Muscle layer of duodenum (tissue), 2 donors: ENCODE data around the gene HAND2.

Experiments
- H3K27ac ChIP-seq: one replicate; pipeline ENCODE4 v1.7.0; 2013; ENCODE audit warnings: mild to moderate bottlenecking, low read length
- H3K27me3 ChIP-seq: one replicate; pipeline ENCODE4 v1.7.0; 2013; ENCODE audit warnings: low read depth, mild to moderate bottlenecking, control low read depth, low read length
- H3K36me3 ChIP-seq, 2 donors: one replicate each; pipeline ENCODE4 v1.7.0; 2013; ENCODE audit warnings: low read length in 2 of 2, control low read depth in 1 of 2, mild to moderate bottlenecking in 1 of 2; ENCODE audit not compliant: insufficient read depth in 2 of 2, control insufficient read depth in 1 of 2
- H3K4me1 ChIP-seq, 2 donors: one replicate each; pipeline ENCODE4 v1.7.0; 2013; ENCODE audit warnings: low read length in 2 of 2, mild to moderate bottlenecking in 2 of 2, control low read depth in 1 of 2, moderate library complexity in 1 of 2; ENCODE audit not compliant: insufficient read depth in 2 of 2, control insufficient read depth in 1 of 2
- H3K4me3 ChIP-seq, 2 donors: one replicate each; pipeline ENCODE4 v1.7.0; 2013; ENCODE audit warnings: low read length in 2 of 2, low read depth in 1 of 2, mild to moderate bottlenecking in 1 of 2
- H3K9me3 ChIP-seq, 2 donors: one replicate each; pipeline ENCODE4 v1.7.0; 2013; ENCODE audit warnings: low read length in 2 of 2, control low read depth in 1 of 2, mild to moderate bottlenecking in 1 of 2; ENCODE audit not compliant: control insufficient read depth in 1 of 2
- donor health status: healthy.

The HAND2 gene

DNA sequence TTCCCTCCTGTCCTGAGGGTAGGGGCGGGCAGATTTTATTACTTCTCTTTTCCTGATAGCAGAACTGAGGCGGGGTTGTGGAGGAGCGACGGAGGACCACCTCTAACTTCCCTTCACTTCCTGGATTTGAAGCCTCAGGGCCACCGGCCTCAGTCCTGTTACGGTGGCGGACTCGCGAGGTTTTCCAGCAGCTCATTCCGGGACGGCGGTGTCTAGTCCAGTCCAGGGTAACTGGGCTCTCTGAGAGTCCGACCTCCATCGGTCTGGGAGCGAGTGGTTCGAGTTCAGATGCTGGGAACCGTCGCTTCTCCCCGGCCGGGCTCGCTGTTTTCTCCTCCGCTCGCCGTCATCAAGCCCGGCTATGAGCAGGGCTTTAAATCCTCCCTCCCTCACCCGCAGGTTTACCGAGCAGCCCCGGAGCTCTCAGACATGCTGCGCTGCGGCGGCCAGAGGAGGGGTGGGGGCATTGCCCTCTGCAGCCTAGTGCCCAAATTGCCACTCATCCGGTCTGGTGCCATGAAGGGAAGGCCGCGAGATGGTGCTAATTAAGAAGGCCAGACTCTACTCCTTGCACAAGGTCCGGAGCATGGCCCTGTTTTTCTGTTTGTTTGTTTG is 23.3 kb downstream of the HAND2 start:
- Histone ChIP-seq H3K36me3 (no peaks in the 10 kb centered on the region), H3K9me3 (no peaks in the 10 kb centered on the region), H3K4me3 (peak overlapping the region in 1 of 2 donors; percentile 20), H3K27me3 (peaks cover 45% of the 10 kb centered on the region), H3K27ac (no peak overlapping the region), H3K4me1 (peaks cover 0 to 21% of the 10 kb centered on the region in 2 donors)

DNA sequence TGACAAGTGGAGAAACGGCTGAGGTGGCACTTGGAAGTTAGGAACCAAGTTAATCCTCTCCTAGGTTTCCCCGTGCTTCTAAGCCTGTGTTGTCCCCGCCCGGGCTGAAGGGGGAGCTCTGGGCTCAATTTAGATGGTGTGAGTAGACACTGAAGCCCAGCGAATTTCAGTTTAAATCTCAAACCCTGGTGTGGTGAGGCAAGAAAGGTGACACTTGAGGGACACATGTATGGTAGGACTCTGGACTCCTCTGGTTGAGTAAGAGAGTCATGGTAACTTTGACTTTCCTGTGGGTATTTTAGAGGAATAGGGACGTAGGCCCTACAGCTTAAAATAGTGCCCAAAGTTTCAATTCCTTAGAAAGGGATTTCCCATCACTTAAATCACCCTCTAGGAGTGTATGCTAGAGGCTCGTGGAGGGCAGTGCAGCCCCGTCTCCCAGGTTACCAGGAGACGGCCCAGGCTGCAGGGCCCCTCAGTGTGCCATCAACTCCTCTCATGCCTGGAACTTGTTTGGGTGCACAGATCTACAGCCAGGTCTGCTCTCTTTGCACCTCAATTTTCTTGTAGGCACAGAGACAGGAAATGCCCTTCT is 24.0 kb downstream of the HAND2 start:
- peaks cover 0 to 26% of the 10 kb centered on the region in 2 donors for H3K4me1 ChIP-seq
- no peaks in the 10 kb centered on the region for H3K36me3 ChIP-seq
- H3K9me3 ChIP-seq: no peaks in the 10 kb centered on the region
- peak overlapping the region in 1 of 2 donors; percentile 20 for H3K4me3 ChIP-seq
- peaks cover 51% of the 10 kb centered on the region for H3K27me3 ChIP-seq
- H3K27ac ChIP-seq: no peak overlapping the region

DNA sequence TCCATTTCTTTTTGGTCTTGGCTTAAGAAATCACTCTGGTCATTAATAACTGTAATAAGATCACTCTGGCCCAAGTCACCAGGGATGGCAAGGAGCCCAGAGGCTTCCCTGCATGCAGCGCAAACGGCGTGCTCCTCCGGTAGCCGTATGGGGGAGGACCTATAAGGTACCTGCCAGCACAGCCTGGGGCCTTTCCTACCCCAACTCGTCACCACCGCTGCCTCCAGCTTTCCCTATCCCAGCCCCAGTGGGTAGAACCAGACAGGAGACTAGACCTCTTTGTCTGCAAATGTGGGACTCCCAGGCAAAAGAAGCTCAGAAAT is 25.9 kb downstream of the HAND2 start:
- H3K27me3 ChIP-seq: peaks cover 47% of the 10 kb centered on the region
- H3K36me3 ChIP-seq: no peaks in the 10 kb centered on the region
- peaks cover 0 to 26% of the 10 kb centered on the region in 2 donors for H3K4me1 ChIP-seq
- no peak overlapping the region for H3K27ac ChIP-seq
- no peaks in the 10 kb centered on the region for H3K9me3 ChIP-seq
- no peak overlapping the region for H3K4me3 ChIP-seq

DNA sequence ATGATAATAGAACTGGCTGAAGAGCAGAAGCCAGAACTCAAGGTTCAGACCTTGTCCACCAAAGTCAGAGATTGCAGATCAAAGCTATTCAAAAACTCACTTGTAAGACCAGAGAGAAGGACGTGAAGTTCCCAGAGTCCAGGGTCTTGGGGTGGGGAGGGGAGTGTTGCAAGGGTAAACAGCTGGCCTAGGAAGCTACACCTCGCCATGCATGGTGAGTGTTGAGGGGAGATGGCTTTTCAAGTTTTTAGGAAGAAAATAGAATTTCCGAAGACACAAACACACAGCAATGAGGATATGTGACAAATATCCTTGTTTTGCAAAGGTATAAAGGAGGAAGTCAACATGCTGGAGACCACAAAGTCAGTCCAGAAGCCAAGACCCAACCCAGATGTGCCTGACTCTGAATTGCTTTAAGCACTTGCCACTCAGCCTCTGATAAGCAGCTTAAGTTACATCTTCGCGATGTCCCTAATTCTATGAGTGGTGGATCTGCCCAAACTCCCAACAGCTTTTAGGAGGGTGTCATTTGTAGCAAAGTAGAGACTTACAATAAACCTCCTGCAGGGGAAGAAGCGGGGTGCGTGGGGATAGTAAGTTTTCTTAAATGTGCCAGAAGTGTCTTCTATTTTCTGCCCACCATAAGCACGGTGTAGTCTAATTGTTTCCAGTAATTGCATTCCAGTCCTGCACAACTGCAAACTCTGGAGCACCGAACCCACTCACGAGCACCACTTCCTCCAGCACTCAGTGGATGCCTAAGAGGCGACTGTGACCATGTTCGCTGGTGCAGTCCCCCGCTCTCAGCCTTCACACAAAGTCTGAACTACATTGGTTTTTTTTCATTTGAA is 26.5 kb downstream of the HAND2 start:
- peaks cover 45% of the 10 kb centered on the region for H3K27me3 ChIP-seq
- H3K36me3 ChIP-seq: no peaks in the 10 kb centered on the region
- H3K27ac ChIP-seq: no peak overlapping the region
- H3K4me3 ChIP-seq: no peak overlapping the region
- no peaks in the 10 kb centered on the region for H3K9me3 ChIP-seq
- H3K4me1 ChIP-seq: peaks cover 0 to 26% of the 10 kb centered on the region in 2 donors

DNA sequence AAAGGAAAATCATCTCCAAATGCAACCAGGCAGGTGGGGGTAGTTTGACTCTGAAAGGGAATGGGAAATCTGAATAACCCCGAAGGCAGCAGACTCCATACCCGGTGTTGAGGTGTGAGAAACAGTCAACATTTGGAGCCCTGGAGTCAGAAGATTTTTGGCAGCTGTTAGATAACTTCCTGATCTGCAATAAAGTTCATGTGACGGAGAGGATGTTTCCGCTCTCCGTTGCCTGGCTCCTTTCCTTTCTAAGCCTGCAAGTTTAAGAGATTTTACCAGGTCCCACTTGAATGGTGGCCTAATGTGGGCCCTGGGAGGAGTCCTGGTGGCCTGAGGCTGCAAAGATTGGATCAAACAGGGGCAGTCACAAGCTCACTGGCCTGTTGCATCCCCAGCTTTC is 27.7 kb downstream of the HAND2 start:
- Histone ChIP-seq H3K27ac (no peak overlapping the region), H3K9me3 (no peaks in the 10 kb centered on the region), H3K27me3 (peaks cover 34% of the 10 kb centered on the region), H3K36me3 (no peaks in the 10 kb centered on the region), H3K4me3 (no peak overlapping the region), H3K4me1 (peaks cover 0 to 26% of the 10 kb centered on the region in 2 donors)

DNA sequence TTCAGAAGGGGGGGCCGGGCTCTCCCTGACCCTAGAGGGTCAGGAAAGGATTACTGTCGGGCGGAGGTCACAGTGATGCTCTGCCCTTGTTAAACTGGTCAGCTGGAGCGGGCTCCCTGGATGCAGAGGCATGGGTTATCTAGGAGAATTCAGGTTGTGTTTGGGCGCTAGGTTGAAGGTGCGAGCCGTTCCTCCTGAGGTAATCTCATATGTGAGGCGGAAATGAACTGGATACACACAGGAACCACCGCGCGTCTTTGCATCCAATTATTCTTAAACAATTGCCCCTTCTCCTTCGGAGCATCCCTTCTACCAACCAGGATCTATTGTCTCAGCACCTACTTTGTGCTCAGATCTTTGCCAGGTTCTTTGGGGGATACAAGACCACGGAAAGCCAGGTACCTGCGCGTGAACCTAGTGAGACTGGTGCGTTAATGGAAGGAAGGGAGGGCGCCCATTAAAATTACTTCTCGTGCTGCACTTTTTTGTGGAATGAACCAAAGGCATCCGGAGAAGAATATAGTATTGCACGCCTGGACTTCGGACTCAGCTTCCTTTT is 28.4 kb downstream of the HAND2 start:
- Histone ChIP-seq H3K9me3 (no peaks in the 10 kb centered on the region), H3K27ac (no peak overlapping the region), H3K27me3 (peaks cover 31% of the 10 kb centered on the region), H3K4me1 (peaks cover 0 to 23% of the 10 kb centered on the region in 2 donors), H3K36me3 (no peaks in the 10 kb centered on the region), H3K4me3 (no peak overlapping the region)

GRCh38 chr4:173500841-173501591 is 29.0 kb downstream of the HAND2 start:
- Histone ChIP-seq H3K4me3 (peak overlapping the region; percentile 27 to 52), H3K4me1 (peaks cover 0 to 17% of the 10 kb centered on the region in 2 donors), H3K27ac (no peak overlapping the region), H3K9me3 (no peaks in the 10 kb centered on the region), H3K27me3 (peaks cover 30% of the 10 kb centered on the region), H3K36me3 (no peaks in the 10 kb centered on the region)

DNA sequence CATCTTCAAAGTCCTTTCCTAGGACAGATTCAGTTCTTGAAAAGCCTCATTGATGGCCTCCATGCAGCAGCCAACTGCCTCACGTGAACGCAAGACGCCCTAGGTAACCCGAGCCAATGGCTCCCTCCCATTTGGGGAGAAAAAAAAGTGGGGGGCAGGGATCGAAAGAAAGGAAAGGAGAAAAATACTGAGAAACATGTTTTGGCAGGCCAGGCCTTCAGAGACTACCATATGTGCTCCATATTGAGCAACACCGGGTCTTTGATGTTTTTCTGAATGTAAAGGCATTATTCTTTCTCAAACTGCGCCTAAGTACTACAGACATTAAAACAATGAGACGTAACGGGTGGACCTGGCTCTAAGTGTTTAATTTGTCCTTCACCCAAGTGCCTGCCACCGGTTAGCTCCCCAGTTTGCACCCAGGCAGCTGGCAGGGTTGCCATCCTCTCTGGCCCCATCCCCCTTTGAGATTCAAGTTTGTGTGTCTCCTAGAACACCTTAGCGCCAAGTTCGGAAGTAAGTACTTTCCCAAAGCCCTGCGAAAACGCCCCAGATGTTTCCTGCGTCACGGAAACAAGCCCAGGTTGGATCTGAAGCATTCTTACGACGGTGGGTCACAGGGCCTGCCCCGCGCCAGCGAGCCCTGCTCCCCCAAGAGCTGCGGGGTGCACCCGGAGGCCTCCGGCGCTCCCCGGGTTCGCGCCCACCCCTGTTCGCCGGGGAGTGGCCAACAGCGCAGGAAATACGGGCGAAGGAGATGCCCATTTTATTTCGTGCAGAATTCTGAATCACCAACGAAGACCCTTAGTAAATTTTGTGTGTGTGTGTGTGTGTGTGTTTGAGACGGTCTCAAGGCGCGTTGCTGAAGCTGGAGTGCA is 30.1 kb downstream of the HAND2 start:
- H3K36me3 ChIP-seq: no peaks in the 10 kb centered on the region
- no peak overlapping the region for H3K27ac ChIP-seq
- H3K4me3 ChIP-seq: peak overlapping the region in 1 of 2 donors; percentile 52
- H3K9me3 ChIP-seq: no peaks in the 10 kb centered on the region
- H3K4me1 ChIP-seq: peaks cover 0 to 12% of the 10 kb centered on the region in 2 donors
- H3K27me3 ChIP-seq: peaks cover 21% of the 10 kb centered on the region

DNA sequence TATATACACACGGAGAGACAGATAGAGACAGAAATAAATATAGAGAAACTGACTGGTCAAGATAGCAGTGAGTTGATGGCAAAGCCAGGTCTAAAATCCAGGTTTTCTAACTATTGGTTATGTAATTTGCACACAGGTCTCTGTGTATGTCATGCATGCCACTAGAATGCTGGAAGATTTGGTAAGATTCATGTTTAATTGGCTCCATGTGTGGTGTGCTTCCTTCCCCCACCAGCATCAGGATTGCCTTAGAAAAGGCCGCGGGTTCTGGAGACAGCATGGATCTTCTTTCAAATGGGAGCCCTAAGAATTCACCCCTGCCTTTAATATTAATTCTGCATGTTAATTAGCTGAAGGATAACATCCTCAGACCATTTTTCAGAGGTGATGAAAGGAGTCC is 31.3 kb downstream of the HAND2 start:
- no peak overlapping the region for H3K27ac ChIP-seq
- H3K4me1 ChIP-seq: peaks cover 0 to 5% of the 10 kb centered on the region in 2 donors
- H3K36me3 ChIP-seq: no peaks in the 10 kb centered on the region
- no peaks in the 10 kb centered on the region for H3K9me3 ChIP-seq
- H3K27me3 ChIP-seq: peaks cover 19% of the 10 kb centered on the region
- no peak overlapping the region for H3K4me3 ChIP-seq

GRCh38 chr4:173498023-173498422 is 32.0 kb downstream of the HAND2 start:
- Histone ChIP-seq H3K4me3 (no peak overlapping the region), H3K36me3 (no peaks in the 10 kb centered on the region), H3K4me1 (peaks cover 0 to 5% of the 10 kb centered on the region in 2 donors), H3K27ac (no peak overlapping the region), H3K27me3 (peaks cover 17% of the 10 kb centered on the region), H3K9me3 (no peaks in the 10 kb centered on the region)
